Stimulated activated CD8-positive, alpha-beta memory T cell treated with anti-CD3 and anti-CD28 coated beads, Interleukin-4, amount 100 ng/mL, for 24 hours (primary cell): ENCODE data around the gene POLD4.
A peak's percentile ranks its signal among the peaks of the same experiment; 100 is the strongest.
"Not testable (repeated sequence)": the region's sequence is repeated elsewhere in the genome, so short reads cannot be mapped to it uniquely, and the experiment has no call there.

Source experiments
- DNase-seq: peaks from one replicate; pipeline ENCODE4 v3.0.0-alpha.2; 2020; ENCODE audit warnings: low read depth

Gene POLD4

GRCh38 chr11:67353317-67354074, at the start of gene POLD4:
POLD4 (minus strand) TSS chr11:67353546; CDS start chr11:67353399, 147 bp downstream.
- peak; percentile 95 for DNase-seq

GRCh38 chr11:67403085-67403484, 49.7 kb upstream of the POLD4 start:
- not testable (repeated sequence) for DNase-seq

GRCh38 chr11:67402192-67402839, 49.0 kb upstream of the POLD4 start:
- not testable (repeated sequence) for DNase-seq

- peak; percentile 84 for DNase-seq
These were observed 48.3 kb upstream of the POLD4 start, which contains the start of gene PPP1CA for GRCh38 chr11:67401495-67402191. PPP1CA (minus strand) TSS chr11:67401858; CDS start chr11:67401782, 76 bp downstream.

GRCh38 chr11:67400942-67401494, 47.7 kb upstream of the POLD4 start:
- no peak for DNase-seq

DNA sequence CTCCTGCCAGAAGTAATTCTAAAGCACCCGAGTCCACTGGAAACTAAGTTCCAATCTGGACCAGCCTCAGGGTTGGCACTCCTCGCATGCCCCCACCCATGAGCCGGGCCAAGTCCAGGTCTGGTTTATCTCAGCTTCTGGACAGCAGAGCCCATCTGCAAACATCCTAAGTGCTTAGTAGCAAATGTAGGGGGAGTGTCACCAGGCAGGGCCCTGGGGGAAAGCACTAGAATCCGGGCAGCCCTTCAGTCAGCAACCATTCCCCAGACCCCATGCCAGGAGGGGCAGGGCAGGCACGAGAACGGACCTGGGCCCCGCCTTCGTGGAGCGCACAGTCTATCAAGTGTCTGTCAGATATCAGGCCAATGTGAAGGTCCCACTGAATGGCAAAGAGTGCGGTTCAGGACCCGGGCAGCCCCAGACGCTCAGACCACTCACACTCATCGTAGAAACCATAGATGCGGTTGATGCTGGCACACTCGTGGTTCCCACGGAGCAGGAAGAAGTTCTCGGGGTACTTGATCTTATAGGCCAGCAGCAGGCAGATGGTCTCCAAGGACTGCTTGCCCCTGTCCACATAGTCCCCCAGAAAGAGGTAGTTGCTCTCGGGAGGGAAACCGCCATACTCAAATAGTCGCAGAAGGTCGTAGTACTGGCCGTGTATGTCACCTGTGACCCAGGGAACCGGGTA, 47.0 kb upstream of the POLD4 start:
- DNase-seq: no peak

DNA sequence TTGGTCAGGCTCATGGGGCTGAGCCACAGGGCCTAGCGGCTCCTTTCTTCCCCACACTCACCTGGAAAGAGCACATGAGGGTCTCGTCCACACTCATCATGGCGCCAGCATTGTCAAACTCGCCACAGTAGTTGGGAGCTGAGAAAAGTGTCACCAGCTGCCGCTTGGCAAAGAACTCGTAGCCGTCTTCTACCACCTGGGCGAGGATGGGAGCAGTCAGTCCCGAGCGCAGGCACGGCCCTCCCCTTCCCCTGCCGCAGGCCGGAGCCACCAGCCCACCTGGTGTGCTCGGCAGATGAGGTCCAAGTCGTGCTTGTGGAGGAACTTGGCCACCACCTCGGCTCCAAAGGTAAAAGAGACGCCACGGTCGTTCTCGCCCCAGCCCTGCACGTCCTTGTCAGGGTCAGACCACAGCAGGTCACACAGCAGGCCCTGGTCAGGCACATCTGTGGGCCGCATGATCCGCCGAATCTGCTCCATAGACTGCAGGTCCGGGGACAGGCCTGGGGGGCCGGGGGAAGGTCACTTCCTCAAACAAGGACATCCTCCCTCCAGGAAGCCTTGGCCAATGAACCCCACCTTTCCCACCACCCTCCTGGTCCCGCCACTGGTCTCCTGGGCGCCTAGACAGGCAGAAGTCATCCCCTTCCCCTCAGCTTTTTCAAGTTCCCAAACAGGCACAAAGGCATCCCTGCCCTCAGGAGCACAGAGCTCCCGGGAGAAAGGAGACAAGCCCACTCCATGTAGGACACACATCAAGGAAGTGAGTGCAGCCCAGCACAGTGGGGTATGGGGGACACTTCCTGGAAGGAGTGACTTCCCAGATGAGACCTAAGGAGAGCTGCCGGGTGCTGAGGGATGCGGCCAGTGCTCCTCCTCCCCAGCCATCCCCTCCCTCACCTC, 45.6 kb upstream of the POLD4 start:
- DNase-seq: no peak

DNA sequence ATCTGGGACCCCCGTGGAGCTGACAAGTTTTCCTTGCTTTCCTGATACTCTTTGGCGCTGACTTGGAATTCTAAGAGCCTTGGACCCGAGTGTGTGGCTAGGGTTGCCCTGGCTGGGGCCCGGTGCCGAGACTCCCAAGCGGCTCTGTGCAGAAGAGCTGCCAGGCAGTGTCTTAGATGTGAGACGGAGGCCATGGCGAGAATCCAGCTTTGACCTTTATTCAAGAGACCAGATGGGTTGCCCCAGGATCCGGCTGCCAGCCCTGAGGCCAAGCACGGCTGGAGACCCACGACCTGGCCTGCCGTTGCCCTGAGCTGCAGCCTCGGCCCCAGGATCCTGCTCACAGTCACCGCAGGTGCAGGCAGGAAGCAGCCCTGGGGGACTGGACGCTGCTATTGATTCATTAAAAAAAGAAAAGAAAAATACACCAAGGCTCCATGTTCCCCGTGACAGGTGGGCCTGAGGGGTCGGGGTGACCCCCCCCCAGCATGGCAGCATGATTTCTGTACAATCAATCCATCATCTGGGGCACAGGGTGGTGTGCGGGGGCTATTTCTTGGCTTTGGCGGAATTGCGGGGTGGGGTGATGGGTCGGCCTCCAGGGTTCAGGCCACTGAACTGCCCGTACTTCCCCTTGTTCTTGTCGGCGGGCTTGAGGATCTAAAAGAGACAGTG, 44.8 kb upstream of the POLD4 start:
- DNase-seq: no peak

GRCh38 chr11:67397536-67397935, 44.2 kb upstream of the POLD4 start:
- no peak for DNase-seq

DNA sequence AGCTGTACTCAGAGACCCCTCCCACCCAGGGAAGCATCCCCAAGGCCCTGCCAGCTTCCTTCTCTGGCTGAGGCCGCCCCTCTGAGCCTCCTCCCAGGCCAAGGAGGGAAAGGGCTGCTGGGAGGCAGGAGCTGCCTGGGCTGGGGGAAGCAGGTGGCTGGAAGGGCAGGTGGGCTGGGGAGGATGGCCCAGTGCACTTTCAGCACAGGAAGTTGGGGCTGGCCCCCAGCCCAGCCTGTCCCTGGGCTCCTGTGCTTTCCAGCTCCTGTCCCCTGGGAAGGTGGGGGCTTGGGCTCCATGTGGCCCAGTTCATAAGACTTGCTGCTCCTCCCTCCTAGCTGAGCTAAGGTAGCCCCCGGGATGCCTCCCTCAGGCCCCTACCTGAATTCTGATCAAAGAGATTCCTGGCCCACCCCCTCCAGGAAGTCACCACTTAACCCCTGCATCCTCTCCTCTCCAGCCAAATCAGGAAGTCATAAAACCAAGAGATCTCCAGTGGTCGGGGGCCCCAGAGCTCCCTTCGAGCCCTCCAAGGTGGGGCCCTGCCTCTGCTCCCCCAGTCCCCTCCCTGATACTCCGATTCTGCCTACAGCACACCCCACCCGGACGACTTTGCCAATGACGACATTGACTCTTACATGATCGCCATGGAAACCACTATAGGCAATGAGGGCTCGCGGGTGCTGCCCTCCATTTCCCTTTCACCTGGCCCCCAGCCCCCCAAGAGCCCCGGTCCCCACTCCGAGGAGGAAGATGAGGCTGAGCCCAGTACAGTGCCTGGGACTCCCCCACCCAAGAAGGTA, 43.4 kb upstream of the POLD4 start:
- DNase-seq: no peak

- DNase-seq: no peak
These were observed 42.9 kb upstream of the POLD4 start for GRCh38 chr11:67396259-67396581.

DNA sequence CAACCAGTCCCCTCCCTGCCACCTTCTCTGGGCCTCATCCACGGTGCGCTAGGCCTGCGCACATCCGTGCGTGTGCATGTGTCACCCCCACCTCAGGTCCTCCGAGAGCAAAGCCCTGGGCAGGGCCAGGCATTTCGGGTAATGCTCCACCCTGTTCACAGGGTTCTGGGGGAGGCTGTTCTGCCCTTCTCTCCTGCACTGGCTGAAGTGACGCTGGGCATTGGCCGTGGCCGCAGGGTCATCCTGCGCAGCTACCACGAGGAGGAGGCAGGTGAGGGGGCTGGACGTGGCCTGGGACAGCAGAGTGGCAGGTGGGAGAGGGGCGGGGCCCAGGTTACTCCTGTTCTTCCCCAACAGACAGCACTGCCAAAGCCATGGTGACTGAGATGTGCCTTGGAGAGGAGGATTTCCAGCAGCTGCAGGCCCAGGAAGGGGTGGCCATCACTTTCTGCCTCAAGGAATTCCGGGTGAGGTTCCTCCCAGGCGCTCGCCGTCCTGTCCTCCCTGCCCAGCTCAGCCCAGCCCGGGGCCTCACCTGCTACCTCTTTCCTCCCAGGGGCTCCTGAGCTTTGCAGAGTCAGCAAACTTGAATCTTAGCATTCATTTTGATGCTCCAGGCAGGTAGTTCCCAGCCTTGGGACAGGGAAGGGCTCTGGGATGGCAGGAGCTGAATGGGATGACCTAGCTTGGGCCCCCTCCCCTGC, 42.4 kb upstream of the POLD4 start:
- DNase-seq: no peak

- DNase-seq: no peak
These were observed 40.6 kb upstream of the POLD4 start for GRCh38 chr11:67393990-67394389.

DNA sequence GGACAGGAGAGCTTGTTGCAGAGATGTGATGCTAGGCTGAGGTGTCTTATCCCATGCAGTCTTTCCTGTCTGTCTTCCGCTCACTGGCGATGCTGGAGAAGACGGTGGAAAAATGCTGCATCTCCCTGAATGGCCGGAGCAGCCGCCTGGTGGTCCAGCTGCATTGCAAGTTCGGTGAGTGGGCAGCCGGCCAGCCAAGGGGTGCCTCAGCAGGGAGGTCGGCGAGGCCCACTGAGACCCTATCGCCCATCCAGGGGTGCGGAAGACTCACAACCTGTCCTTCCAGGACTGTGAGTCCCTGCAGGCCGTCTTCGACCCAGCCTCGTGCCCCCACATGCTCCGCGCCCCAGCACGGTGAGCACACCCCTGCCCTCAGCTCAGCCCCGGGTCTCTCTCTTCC, 40.1 kb upstream of the POLD4 start:
- DNase-seq: no peak

GRCh38 chr11:67392183-67392715, 38.9 kb upstream of the POLD4 start:
- DNase-seq: no peak

DNA sequence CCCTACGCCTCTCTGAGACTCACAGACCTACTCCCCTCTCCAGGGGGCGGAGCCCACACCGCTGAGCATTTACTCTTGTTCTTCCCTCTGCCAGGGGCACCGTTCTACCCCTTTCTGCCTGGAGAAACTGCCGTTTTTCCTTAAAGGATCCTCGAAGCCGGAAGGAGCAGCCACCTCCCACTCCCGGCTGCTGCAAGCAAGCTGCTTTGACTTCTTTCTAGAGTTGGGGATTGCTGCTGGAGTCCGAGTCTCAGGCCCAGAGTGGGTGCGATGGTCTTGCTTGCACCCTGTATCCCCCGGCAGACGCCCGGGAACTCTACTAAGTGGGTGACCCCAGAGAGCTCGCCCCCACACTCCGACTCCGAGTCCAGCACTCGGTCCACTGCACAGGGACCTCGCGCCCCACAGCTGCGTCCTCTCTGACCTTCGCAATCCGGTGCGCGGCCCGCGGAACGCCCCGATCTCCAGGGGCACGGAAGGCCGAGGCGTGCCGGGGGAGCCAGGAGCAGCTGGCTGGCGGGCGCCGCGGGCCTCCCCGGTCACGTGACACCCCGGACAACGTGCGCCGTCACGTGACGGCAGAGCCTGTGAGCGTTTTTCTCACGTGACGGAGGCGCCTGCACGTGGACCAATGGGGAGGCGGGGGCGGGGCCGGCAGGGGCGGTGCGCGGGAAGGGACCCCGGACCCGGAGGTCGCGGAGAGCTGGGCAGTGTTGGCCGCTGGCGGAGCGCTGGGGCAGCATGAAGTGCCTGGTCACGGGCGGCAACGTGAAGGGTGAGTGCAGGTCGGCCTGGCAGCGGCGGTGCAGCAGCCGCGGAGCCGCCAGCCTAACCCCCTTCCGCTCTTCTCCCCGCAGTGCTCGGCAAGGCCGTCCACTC, 38.2 kb upstream of the POLD4 start, which contains the start of gene RAD9A:
TSS of gene RAD9A (plus strand) at position 683 of the 879 bp plus-strand sequence. CDS start at position 742, 59 bp downstream.
- DNase-seq: peak; percentile 91

- DNase-seq: no peak
These were observed 37.6 kb upstream of the POLD4 start for GRCh38 chr11:67390947-67391303.

DNA sequence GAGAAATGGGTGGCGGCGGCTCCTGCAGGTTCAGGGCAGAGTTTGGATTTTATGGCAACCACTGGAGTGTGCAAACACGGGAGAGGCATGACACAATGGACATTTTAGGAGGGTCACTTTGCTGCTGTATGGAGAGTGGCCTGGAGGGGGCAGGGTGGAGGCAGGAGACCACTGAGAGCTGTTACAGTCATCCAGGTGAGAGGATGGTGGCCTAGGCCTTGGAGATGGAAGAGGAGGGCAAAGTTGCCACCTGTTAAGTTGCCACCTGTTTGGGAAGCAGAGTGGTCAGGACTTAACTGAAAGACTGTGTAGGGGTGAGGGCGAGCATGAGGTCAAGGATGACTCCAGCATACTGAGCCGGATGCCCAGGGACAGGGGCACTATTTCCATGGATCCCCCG, 36.1 kb upstream of the POLD4 start:
- DNase-seq: no peak
